HepG2 (cell line): ENCODE data around the gene MARS1.

Experiments
- HNRNPL ChIP-seq: fragments of 200-400 bp; formaldehyde crosslinking; IDR thresholded peaks from 2 replicates; pipeline ENCODE4 v1.6.1; 2017; ENCODE audit warnings: mild to moderate bottlenecking, low read depth, low read length
- HNRNPLL ChIP-seq: fragments of 200-400 bp; formaldehyde crosslinking; IDR thresholded peaks from 2 replicates; pipeline ENCODE4 v1.6.1; 2017; ENCODE audit warnings: mild to moderate bottlenecking, low read depth, low read length; ENCODE audit not compliant: poor library complexity, severe bottlenecking
- RAD21 ChIP-seq: fragments of 450-650 bp; formaldehyde crosslinking; IDR thresholded peaks from 2 replicates; pipeline ENCODE4 v1.5.0; 2020; ENCODE audit warnings: mild to moderate bottlenecking
- SP1 ChIP-seq, 2 experiments: fragments of 450-650 bp in 1 of 2; sonication (generic) in 1 of 2; formaldehyde crosslinking in 1 of 2; IDR thresholded peaks; 2 replicates each; pipeline versions ENCODE4 v1.4.0 to v1.6.1; 2016 to 2020; ENCODE audit warnings: missing genetic modification reagents in 1 of 2
- STAT5B ChIP-seq: sonication (generic); formaldehyde crosslinking; IDR thresholded peaks from 2 replicates; pipeline ENCODE4 v1.4.0; 2020; ENCODE audit warnings: missing genetic modification reagents
- TBX3 ChIP-seq: fragments of 450-650 bp; IDR thresholded peaks from 2 replicates; pipeline ENCODE4 v1.6.1; 2017; ENCODE audit warnings: antibody characterized with exemption, mild to moderate bottlenecking, inconsistent platforms, borderline replicate concordance
- ZBTB3 ChIP-seq: sonication (generic); formaldehyde crosslinking; IDR thresholded peaks from 2 replicates; pipeline ENCODE4 v1.4.0; 2020; ENCODE audit warnings: low read depth, mild to moderate bottlenecking, moderate library complexity, missing genetic modification reagents, borderline replicate concordance
- ZNF121 ChIP-seq: sonication (generic); formaldehyde crosslinking; IDR thresholded peaks from 2 replicates; pipeline ENCODE4 v1.5.0; 2020; ENCODE audit warnings: mild to moderate bottlenecking, missing genetic modification reagents
- ZNF124 ChIP-seq: sonication (generic); formaldehyde crosslinking; IDR thresholded peaks from 2 replicates; pipeline ENCODE4 v1.4.0; 2020; ENCODE audit warnings: missing genetic modification reagents
- ZNF232 ChIP-seq: sonication (generic); formaldehyde crosslinking; IDR thresholded peaks from 2 replicates; pipeline ENCODE4 v1.4.0; 2020; ENCODE audit warnings: missing genetic modification reagents, borderline replicate concordance
- ZNF253 ChIP-seq: sonication (generic); formaldehyde crosslinking; IDR thresholded peaks from 2 replicates; pipeline ENCODE4 v1.8.0; 2022; ENCODE audit warnings: mild to moderate bottlenecking, missing genetic modification reagents, borderline replicate concordance
- ZNF556 ChIP-seq: sonication (generic); formaldehyde crosslinking; IDR thresholded peaks from 2 replicates; pipeline ENCODE4 v1.4.0; 2020; ENCODE audit warnings: mild to moderate bottlenecking, missing genetic modification reagents, borderline replicate concordance
- TF ChIP-seq, protein P1 (sequence below): sonication (generic); formaldehyde crosslinking; IDR thresholded peaks from 2 replicates; pipeline ENCODE4 v1.5.0; 2020; ENCODE audit warnings: mild to moderate bottlenecking, missing genetic modification reagents, moderate library complexity
- TF ChIP-seq, protein P2 (sequence below): IDR thresholded peaks from 2 replicates; pipeline ENCODE4 v1.6.1; 2016; ENCODE audit warnings: missing biosample characterization, missing genetic modification reagents, low read depth

DNA sequence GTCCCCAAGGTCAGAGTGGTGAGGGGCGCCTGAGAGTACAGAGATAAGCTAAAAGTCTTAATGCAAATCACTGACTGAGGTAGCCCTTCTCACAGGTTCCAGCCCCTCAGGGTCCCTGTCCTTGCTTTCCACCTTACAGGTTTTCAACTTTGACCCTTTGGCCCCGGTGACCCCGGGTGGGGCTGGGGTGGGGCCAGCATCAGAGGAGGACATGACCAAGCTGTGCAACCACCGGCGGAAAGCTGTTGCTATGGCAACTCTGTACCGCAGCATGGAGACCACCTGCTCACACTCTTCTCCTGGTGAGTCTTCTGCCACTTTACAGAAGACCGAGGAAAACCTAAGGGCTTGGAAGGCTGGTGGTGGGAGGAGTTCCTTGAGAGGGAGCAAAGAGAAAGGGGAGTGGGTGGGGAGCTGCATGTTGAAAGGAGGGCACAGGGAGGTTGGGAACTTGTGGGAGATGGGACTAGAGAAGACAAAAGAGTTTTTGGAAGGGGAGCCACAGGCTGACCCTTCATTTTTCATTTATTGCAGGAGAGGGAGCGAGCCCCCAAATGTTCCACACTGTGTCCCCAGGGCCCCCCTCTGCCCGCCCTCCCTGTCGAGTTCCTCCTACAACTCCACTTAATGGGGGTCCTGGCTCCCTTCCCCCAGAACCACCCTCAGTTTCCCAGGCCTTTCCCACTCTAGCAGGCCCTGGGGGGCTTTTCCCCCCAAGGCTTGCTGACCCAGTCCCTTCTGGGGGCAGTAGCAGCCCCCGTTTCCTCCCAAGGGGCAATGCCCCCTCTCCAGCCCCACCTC is 37.1 kb downstream of the MARS1 start:
- TF ChIP-seq RAD21 (CRISPR knock-in tag), result no peak
- no peak for TF ChIP-seq ZNF124 (CRISPR knock-in tag)
- TF ChIP-seq, protein P1, sequence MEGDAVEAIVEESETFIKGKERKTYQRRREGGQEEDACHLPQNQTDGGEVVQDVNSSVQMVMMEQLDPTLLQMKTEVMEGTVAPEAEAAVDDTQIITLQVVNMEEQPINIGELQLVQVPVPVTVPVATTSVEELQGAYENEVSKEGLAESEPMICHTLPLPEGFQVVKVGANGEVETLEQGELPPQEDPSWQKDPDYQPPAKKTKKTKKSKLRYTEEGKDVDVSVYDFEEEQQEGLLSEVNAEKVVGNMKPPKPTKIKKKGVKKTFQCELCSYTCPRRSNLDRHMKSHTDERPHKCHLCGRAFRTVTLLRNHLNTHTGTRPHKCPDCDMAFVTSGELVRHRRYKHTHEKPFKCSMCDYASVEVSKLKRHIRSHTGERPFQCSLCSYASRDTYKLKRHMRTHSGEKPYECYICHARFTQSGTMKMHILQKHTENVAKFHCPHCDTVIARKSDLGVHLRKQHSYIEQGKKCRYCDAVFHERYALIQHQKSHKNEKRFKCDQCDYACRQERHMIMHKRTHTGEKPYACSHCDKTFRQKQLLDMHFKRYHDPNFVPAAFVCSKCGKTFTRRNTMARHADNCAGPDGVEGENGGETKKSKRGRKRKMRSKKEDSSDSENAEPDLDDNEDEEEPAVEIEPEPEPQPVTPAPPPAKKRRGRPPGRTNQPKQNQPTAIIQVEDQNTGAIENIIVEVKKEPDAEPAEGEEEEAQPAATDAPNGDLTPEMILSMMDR (CRISPR knock-in tag), result no peak
- TF ChIP-seq ZNF253, result no peak
- TF ChIP-seq ZNF121 (CRISPR knock-in tag), result no peak
- TF ChIP-seq ZBTB3 (CRISPR knock-in tag), result no peak
- TF ChIP-seq SP1 (IDR thresholded peaks at IDR 0.05), result no peak
- no peak for TF ChIP-seq SP1 (CRISPR knock-in tag; IDR thresholded peaks at IDR 0.05)
- no peak for TF ChIP-seq ZNF232 (CRISPR knock-in tag)
- no peak for TF ChIP-seq ZNF556 (CRISPR knock-in tag)
- TF ChIP-seq, protein P2, sequence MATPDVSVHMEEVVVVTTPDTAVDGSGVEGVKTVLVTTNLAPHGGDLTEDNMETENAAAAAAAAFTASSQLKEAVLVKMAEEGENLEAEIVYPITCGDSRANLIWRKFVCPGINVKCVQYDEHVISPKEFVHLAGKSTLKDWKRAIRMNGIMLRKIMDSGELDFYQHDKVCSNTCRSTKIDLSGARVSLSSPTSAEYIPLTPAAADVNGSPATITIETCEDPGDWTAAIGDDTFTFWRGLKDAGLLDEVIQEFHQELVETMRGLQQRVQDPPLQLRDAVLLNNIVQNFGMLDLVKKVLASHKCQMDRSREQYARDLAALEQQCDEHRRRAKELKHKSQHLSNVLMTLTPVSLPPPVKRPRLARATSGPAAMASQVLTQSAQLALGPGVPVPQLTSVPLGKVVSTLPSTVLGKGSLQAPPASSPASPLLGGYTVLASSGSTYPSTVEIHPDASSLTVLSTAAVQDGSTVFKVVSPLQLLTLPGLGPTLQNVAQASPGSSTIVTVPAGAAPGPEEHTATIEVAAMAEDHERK, result no peak
- TF ChIP-seq HNRNPL, result no peak
- TF ChIP-seq STAT5B, result no peak
- no peak for TF ChIP-seq TBX3
- no peak for TF ChIP-seq HNRNPLL
